Neural cell (in vitro differentiated cells): ENCODE data around the gene FAM227B.

Experiments
- CTCF ChIP-seq: fragments of 450-650 bp; IDR thresholded peaks from 2 replicates; pipeline ENCODE4 v1.5.1; 2014; ENCODE audit warnings: antibody characterized with exemption, mild to moderate bottlenecking, moderate library complexity; ENCODE audit not compliant: poor library complexity, severe bottlenecking
- POLR2AphosphoS5 ChIP-seq: IDR thresholded peaks from 2 replicates; pipeline ENCODE4 v1.6.1; 2012
- RAD21 ChIP-seq: fragments of 450-650 bp; conservative IDR thresholded peaks from 2 replicates; pipeline ENCODE4 v1.6.1; 2014; ENCODE audit warnings: antibody characterized with exemption, mild to moderate bottlenecking, moderate library complexity

GRCh38 chr15:49328941-49329340 lies 291.7 kb downstream of the FAM227B start:
- TF ChIP-seq RAD21 (no peak), CTCF (no peak), POLR2AphosphoS5 (no peak)
